ENCODE data around the gene SH3GLB2. TPM values are rescaled to one million over a fixed set of nuclear protein-coding genes. Genes with fewer than 3 reads are reported as not detected.

SH3GLB2 gene
- total RNA-seq, 1 donor from 2014 or later: 138 TPM

GRCh38 chr9:129027685-129028191, 393 bp downstream of the SH3GLB2 start:
- peak in 1 of 2 donors; percentile 74 for DNase-seq (ENCODE audit: low spot score in 2 of 2)
- no peak for TF ChIP-seq CTCF (IDR thresholded peaks at IDR 0.05)
- Histone ChIP-seq H3K27me3 (no peaks in the 10 kb centered on the region), H3K9me3 (no peaks in the 10 kb centered on the region), H3K4me1 (peaks cover 17 to 28% of the 10 kb centered on the region in 2 donors), H3K36me3 (no peaks in the 10 kb centered on the region), H3K4me3 (peak overlapping the region; percentile 80 to 84), H3K27ac (peak overlapping the region; percentile 82 to 84)
- intact Hi-C loops (cut with DNase I): loop anchor here (1.0 to 5.0 kb wide), 5 partner anchors 9 to 165 kb away; partner anchors contain the start of genes DOLK, MIGA2 and NUP188

GRCh38 chr9:129027224-129027684, 877 bp downstream of the SH3GLB2 start:
- H3K27ac ChIP-seq: peak overlapping the region; percentile 82 to 84
- no peaks in the 10 kb centered on the region for H3K27me3 ChIP-seq
- peak overlapping the region; percentile 80 to 84 for H3K4me3 ChIP-seq
- H3K9me3 ChIP-seq: no peaks in the 10 kb centered on the region
- intact Hi-C loops (cut with DNase I): loop anchor here (5.0 kb wide), 3 partner anchors 35 to 165 kb away; partner anchors contain the start of genes DOLK and NUP188
- DNase-seq (ENCODE audit: low spot score in 2 of 2): no peak
- no peak for TF ChIP-seq CTCF (IDR thresholded peaks at IDR 0.05)
- no peaks in the 10 kb centered on the region for H3K36me3 ChIP-seq
- H3K4me1 ChIP-seq: peaks cover 17 to 33% of the 10 kb centered on the region in 2 donors

- Histone ChIP-seq H3K4me1 (peaks cover 17 to 33% of the 10 kb centered on the region in 2 donors), H3K27me3 (no peaks in the 10 kb centered on the region), H3K9me3 (no peaks in the 10 kb centered on the region), H3K4me3 (peak overlapping the region; percentile 80 to 84), H3K27ac (peak overlapping the region; percentile 82 to 84), H3K36me3 (no peaks in the 10 kb centered on the region)
- no peak for TF ChIP-seq CTCF (IDR thresholded peaks at IDR 0.05)
- intact Hi-C loops (cut with DNase I): loop anchor here (5.0 kb wide), 3 partner anchors 34 to 164 kb away; partner anchors contain the start of genes DOLK and NUP188
- no peak for DNase-seq (ENCODE audit: low spot score in 2 of 2)
These were observed 1.5 kb downstream of the SH3GLB2 start for GRCh38 chr9:129026442-129027223.

- peak overlapping the region; percentile 56 to 78 for H3K27ac ChIP-seq
- intact Hi-C loops (cut with DNase I): no loop called here
- no peaks in the 10 kb centered on the region for H3K9me3 ChIP-seq
These were observed 4.3 kb downstream of the SH3GLB2 start for GRCh38 chr9:129023908-129024233.

More at GRCh38 chr9:129023908-129024233, 4.3 kb downstream of the SH3GLB2 start:
- TF ChIP-seq CTCF (IDR thresholded peaks at IDR 0.05): no peak
- H3K4me3 ChIP-seq: no peak overlapping the region
- peaks cover 2 to 6% of the 10 kb centered on the region in 2 donors for H3K36me3 ChIP-seq
- H3K27me3 ChIP-seq: no peaks in the 10 kb centered on the region
- peaks cover 17 to 33% of the 10 kb centered on the region in 2 donors for H3K4me1 ChIP-seq
- no peak for DNase-seq (ENCODE audit: low spot score in 2 of 2)
